Hepatocyte (in vitro differentiated cells): ENCODE measurements around the gene CDC14B. TPM values are rescaled to one million over a fixed set of nuclear protein-coding genes. Genes with fewer than 3 reads are reported as not detected.

Source experiments
- DNase-seq: peaks from one replicate; pipeline ENCODE4 v3.0.0-alpha.2; 2016; ENCODE audit warnings: low spot score
- H2AFZ ChIP-seq: fragments of 200-600 bp; sonication (generic); 2 replicates; pipeline ENCODE4 v1.6.0; 2016; ENCODE audit warnings: antibody characterized with exemption, mild to moderate bottlenecking
- H3K27ac ChIP-seq: fragments of 200-600 bp; sonication (generic); 2 replicates; pipeline ENCODE4 v1.5.1; 2016; ENCODE audit warnings: mild to moderate bottlenecking
- H3K27me3 ChIP-seq: fragments of 200-600 bp; sonication (generic); 2 replicates; pipeline ENCODE4 v1.6.1; 2016
- H3K36me3 ChIP-seq: fragments of 200-600 bp; sonication (generic); replicated peaks from 2 replicates; pipeline ENCODE4 v1.5.1; 2016; ENCODE audit warnings: low read depth; ENCODE audit not compliant: insufficient read depth
- H3K4me1 ChIP-seq: fragments of 200-600 bp; sonication (generic); 2 replicates; pipeline ENCODE4 v1.5.1; 2016; ENCODE audit warnings: mild to moderate bottlenecking, moderate library complexity; ENCODE audit not compliant: insufficient read depth
- H3K4me2 ChIP-seq: fragments of 200-600 bp; sonication (generic); 2 replicates; pipeline ENCODE4 v1.6.0; 2016
- H3K4me3 ChIP-seq: fragments of 200-600 bp; sonication (generic); 2 replicates; pipeline ENCODE4 v1.5.1; 2016; ENCODE audit warnings: mild to moderate bottlenecking
- H3K79me2 ChIP-seq: fragments of 200-600 bp; sonication (generic); 2 replicates; pipeline ENCODE4 v1.6.0; 2017; ENCODE audit warnings: mild to moderate bottlenecking
- H3K9me2 ChIP-seq: fragments of 200-600 bp; sonication (generic); replicated peaks from 2 replicates; pipeline ENCODE4 v1.6.0; 2017; ENCODE audit warnings: mild to moderate bottlenecking; ENCODE audit not compliant: insufficient read depth
- H3K9me3 ChIP-seq: fragments of 200-600 bp; sonication (generic); 2 replicates; pipeline ENCODE4 v1.5.1; 2016; ENCODE audit warnings: low read depth, mild to moderate bottlenecking
- H4K20me1 ChIP-seq: fragments of 200-600 bp; sonication (generic); 2 replicates; pipeline ENCODE4 v1.6.0; 2016; ENCODE audit warnings: mild to moderate bottlenecking; ENCODE audit not compliant: insufficient read depth, poor library complexity, severe bottlenecking
- EZH2 ChIP-seq: fragments of 200-600 bp; sonication (generic); IDR thresholded peaks from 2 replicates; pipeline ENCODE4 v1.6.1; 2016; ENCODE audit warnings: antibody characterized with exemption, mild to moderate bottlenecking, borderline replicate concordance
- EZH2phosphoT487 ChIP-seq: fragments of 200-600 bp; sonication (generic); IDR thresholded peaks from one replicate; pipeline ENCODE4 v1.6.1; 2018; ENCODE audit warnings: antibody characterized with exemption, mild to moderate bottlenecking, low read depth, moderate library complexity; ENCODE audit not compliant: unreplicated experiment, severe bottlenecking
- WGBS: methylation state at CpG from one replicate; pipeline ENCODE4 v1.1.6; 2016; ENCODE audit warnings: low lambda C conversion rate; ENCODE audit errors: missing lambda C conversion rate; 5-methylcytosine and 5-hydroxymethylcytosine counted together
- polyA plus RNA-seq: library from polyadenylated mRNA; unstranded; fragments of >200 nt; fragmentation: Nextera tagmentation; extraction: Ambion mirVana; gene quantifications from 2 replicates; pipeline ENCODE4 v1.2.1, GENCODE V29; 2016
- total RNA-seq: library from RNA; depleted of rRNA; stranded (reverse); fragments of >200 nt; gene quantifications from 2 replicates; pipeline ENCODE4 v1.2.3, GENCODE V29; 2014
- TF ChIP-seq, protein P1 (sequence below): fragments of 200-600 bp; sonication (generic); IDR thresholded peaks from 2 replicates; pipeline ENCODE4 v1.5.1; 2016; ENCODE audit warnings: antibody characterized with exemption, mild to moderate bottlenecking; ENCODE audit not compliant: poor library complexity

The CDC14B gene
- total and polyA plus RNA-seq, 2 experiments from 2014 or later: 15.1 to 33.4 TPM

DNA sequence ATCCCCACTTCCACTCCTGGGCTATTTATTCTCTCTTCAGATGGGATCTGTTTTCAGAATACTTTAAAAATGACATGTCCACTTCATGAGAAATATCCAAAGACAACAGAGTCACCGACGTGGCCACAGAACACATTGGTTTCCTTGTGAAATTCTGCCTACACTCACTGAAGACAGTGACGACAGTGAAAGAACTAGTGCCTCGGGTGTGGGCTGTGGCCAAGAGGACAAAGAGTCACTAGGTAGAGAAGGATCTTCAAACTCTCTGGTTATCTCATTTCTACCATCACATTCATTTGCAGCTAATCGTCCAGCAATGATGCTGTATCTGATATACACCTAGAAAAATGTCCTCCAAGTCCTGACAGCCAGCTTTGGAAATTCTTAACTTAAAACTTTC lies 110.6 kb downstream of the CDC14B start:
- TF ChIP-seq, protein P1, sequence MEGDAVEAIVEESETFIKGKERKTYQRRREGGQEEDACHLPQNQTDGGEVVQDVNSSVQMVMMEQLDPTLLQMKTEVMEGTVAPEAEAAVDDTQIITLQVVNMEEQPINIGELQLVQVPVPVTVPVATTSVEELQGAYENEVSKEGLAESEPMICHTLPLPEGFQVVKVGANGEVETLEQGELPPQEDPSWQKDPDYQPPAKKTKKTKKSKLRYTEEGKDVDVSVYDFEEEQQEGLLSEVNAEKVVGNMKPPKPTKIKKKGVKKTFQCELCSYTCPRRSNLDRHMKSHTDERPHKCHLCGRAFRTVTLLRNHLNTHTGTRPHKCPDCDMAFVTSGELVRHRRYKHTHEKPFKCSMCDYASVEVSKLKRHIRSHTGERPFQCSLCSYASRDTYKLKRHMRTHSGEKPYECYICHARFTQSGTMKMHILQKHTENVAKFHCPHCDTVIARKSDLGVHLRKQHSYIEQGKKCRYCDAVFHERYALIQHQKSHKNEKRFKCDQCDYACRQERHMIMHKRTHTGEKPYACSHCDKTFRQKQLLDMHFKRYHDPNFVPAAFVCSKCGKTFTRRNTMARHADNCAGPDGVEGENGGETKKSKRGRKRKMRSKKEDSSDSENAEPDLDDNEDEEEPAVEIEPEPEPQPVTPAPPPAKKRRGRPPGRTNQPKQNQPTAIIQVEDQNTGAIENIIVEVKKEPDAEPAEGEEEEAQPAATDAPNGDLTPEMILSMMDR: no peak
- TF ChIP-seq EZH2phosphoT487 (no peak), EZH2 (no peak)
- H3K4me3 ChIP-seq: no peak overlapping the region
- no peaks in the 10 kb centered on the region for H3K27me3 ChIP-seq
- no peak for DNase-seq
- H3K4me1 ChIP-seq: no peaks in the 10 kb centered on the region
- WGBS: 95% methylated on average over 5 of the region's 5 CpGs
- no peak overlapping the region for H3K27ac ChIP-seq
- H3K36me3 ChIP-seq: no peaks in the 10 kb centered on the region
- H3K9me3 ChIP-seq: no peaks in the 10 kb centered on the region
- no peak overlapping the region for H2AFZ ChIP-seq
- no peaks in the 10 kb centered on the region for H4K20me1 ChIP-seq
- no peak overlapping the region for H3K4me2 ChIP-seq
- H3K9me2 ChIP-seq: no peaks in the 10 kb centered on the region
- H3K79me2 ChIP-seq: no peaks in the 10 kb centered on the region

DNA sequence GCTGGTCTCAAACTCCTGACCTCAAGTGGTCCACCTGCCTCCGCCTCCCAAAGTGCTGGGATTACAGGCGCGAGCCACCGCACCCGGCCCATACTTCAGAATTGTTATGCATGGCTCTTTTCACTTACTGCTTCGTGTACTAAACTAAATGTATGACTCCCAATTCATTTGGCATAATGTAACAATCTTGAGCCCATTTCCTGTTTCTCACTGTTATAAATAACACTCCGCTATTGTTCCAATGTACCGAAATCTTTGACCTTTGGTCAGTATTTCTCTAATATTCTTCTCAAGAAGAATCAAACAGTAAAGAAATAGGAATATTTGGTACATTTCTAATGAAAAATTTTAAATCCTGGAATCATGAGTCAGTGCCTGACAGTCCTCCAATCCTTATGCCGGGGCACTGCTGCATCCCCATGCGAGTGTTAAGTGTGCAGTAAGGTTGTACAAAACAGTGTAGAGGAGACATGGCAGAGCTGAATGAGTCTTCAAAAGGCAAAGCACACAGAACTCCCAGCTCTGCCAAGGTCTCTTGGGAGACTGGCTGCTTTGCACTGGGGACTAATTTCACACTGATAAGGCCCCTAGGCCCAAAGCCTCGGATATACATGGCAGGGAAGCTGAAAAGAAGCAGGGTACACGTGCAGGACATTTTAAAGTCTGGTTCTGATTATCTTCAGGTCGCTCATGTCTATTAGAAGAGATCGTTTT lies 111.3 kb downstream of the CDC14B start:
- no peaks in the 10 kb centered on the region for H3K4me1 ChIP-seq
- H3K36me3 ChIP-seq: no peaks in the 10 kb centered on the region
- TF ChIP-seq EZH2 (no peak), EZH2phosphoT487 (no peak)
- TF ChIP-seq, protein P1: no peak
- no peak overlapping the region for H3K4me2 ChIP-seq
- no peak overlapping the region for H3K27ac ChIP-seq
- DNase-seq: no peak
- no peaks in the 10 kb centered on the region for H3K9me2 ChIP-seq
- H3K4me3 ChIP-seq: no peak overlapping the region
- H3K9me3 ChIP-seq: no peaks in the 10 kb centered on the region
- 79% methylated on average over 14 of the region's 14 CpGs for WGBS
- H3K79me2 ChIP-seq: no peaks in the 10 kb centered on the region
- H4K20me1 ChIP-seq: no peaks in the 10 kb centered on the region
- H3K27me3 ChIP-seq: no peaks in the 10 kb centered on the region
- H2AFZ ChIP-seq: no peak overlapping the region

DNA sequence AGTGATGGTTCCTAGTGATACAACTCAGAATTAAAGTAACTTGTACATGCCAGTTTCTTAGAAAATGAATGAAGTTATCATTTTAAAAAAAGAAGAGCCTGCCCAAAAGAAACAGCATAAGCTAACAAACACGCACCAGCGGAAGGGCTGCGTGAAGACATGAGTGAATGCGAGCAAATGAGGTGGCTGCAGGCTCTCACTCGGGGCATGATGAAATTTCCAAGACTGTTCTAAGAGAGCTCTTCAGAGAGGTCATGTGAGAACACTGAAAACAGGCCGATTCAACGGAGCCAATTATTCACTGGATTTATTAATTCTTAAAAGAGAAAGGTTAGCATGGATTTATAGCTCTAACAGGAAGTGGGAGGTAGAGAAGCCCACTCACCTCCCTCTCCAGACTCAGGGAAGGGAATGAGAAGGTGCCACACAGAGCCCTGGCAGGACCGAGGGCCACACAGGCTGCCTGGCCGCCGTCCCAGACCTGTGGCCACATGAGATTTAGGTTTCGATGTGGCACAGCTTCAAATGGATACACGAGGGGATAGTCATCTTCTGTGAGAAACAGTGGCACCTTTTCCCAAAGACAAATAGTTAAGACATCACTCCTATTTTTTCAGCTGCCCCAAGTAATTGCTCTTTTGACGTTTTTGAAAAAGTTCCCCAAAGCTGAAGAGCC lies 114.2 kb downstream of the CDC14B start:
- Histone ChIP-seq H3K9me3 (no peaks in the 10 kb centered on the region), H3K27ac (no peak overlapping the region), H3K36me3 (no peaks in the 10 kb centered on the region), H3K27me3 (no peaks in the 10 kb centered on the region), H2AFZ (no peak overlapping the region), H3K79me2 (no peaks in the 10 kb centered on the region), H3K4me3 (no peak overlapping the region), H4K20me1 (no peaks in the 10 kb centered on the region), H3K4me1 (no peaks in the 10 kb centered on the region), H3K4me2 (no peak overlapping the region), H3K9me2 (no peaks in the 10 kb centered on the region)
- no peak for DNase-seq
- 94% methylated on average over 13 of the region's 13 CpGs for WGBS
- TF ChIP-seq, protein P1: no peak
- TF ChIP-seq EZH2 (no peak), EZH2phosphoT487 (no peak)
